K562 treated with DMSO at 1 percent for 12 hours (cell line): Measurements from ENCODE around the gene PROK1. TPM values are rescaled to one million over a fixed set of nuclear protein-coding genes. Genes with fewer than 3 reads are reported as not detected.

Source experiments
- total RNA-seq: library from RNA; unstranded; fragments of 300-600 nt; gene quantifications from 2 replicates; pipeline ENCODE4 v1.2.3, GENCODE V29; 2022; ENCODE audit not compliant: insufficient read depth

Gene PROK1
- not detected in 2 replicates for total RNA-seq

GRCh38 chr1:110450929-110451328, at the start of gene PROK1:
PROK1 (plus strand) TSS chr1:110451149; CDS start chr1:110451217, 68 bp downstream.

GRCh38 chr1:110407260-110408210, 43.4 kb upstream of the PROK1 start, which contains the start of gene LAMTOR5:
LAMTOR5 (minus strand) TSS chr1:110407694; CDS start chr1:110407620, 74 bp downstream.

Other genes starting within 250 kb of the PROK1 start
- 0.50 and 2.3 TPM in 2 replicates for gene KCNC4, start 240.8 kb upstream of the PROK1 start, total RNA-seq
- gene RBM15, start 111.8 kb upstream of the PROK1 start, total RNA-seq: 12.0 and 29.9 TPM in 2 replicates
- gene SLC16A4, start 60.1 kb upstream of the PROK1 start, total RNA-seq: 0.26 and 0.45 TPM in 2 replicates
- 394 and 463 TPM in 2 replicates for gene LAMTOR5, start 43.5 kb upstream of the PROK1 start, total RNA-seq
- not detected in 2 replicates for gene KCNA10, start 68.0 kb downstream of the PROK1 start, total RNA-seq
- gene KCNA2, start 155.2 kb downstream of the PROK1 start, total RNA-seq: not detected in 2 replicates
- gene KCNA3, start 223.8 kb downstream of the PROK1 start, total RNA-seq: not detected in 2 replicates